Activated T-helper 17 cell treated with anti-CD3 and anti-CD28 coated beads, Interleukin-2, amount 50 U/mL, for 72 hours (primary cell): ENCODE results near the gene PANX2. TPM values are rescaled to one million over a fixed set of nuclear protein-coding genes. Genes with fewer than 3 reads are reported as not detected.
A peak's percentile ranks its signal among the peaks of the same experiment; 100 is the strongest.

Experiments used
- ATAC-seq: fragments of 150-1000 bp; cut with Tn5 transposase; replicated peaks from 2 replicates; pipeline ENCODE4 v1.10.0; 2021; ENCODE audit warnings: mild to moderate bottlenecking, moderate library complexity
- H3K27ac Mint-ChIP-seq: one replicate; pipeline ENCODE4 v1.8.0; 2022; ENCODE audit warnings: mixed read lengths
- H3K27me3 Mint-ChIP-seq: one replicate; pipeline ENCODE4 v1.8.0; 2022; ENCODE audit warnings: mixed read lengths
- H3K36me3 Mint-ChIP-seq: one replicate; pipeline ENCODE4 v1.8.0; 2022; ENCODE audit warnings: low read depth, mild to moderate bottlenecking, mixed read lengths
- H3K4me1 Mint-ChIP-seq: one replicate; pipeline ENCODE4 v1.8.0; 2022; ENCODE audit warnings: mixed read lengths
- H3K4me3 Mint-ChIP-seq: one replicate; pipeline ENCODE4 v1.8.0; 2022; ENCODE audit warnings: mild to moderate bottlenecking, mixed read lengths
- H3K9me3 Mint-ChIP-seq: one replicate; pipeline ENCODE4 v1.8.0; 2022; ENCODE audit warnings: mixed read lengths
- total RNA-seq, 2 donors: library from RNA; stranded (reverse); gene quantifications; one replicate each; pipeline ENCODE4 v1.2.3, GENCODE V29; 2022

The PANX2 gene
- total RNA-seq, 2 donors from 2014 or later: 2.5 to 16.6 TPM

DNA sequence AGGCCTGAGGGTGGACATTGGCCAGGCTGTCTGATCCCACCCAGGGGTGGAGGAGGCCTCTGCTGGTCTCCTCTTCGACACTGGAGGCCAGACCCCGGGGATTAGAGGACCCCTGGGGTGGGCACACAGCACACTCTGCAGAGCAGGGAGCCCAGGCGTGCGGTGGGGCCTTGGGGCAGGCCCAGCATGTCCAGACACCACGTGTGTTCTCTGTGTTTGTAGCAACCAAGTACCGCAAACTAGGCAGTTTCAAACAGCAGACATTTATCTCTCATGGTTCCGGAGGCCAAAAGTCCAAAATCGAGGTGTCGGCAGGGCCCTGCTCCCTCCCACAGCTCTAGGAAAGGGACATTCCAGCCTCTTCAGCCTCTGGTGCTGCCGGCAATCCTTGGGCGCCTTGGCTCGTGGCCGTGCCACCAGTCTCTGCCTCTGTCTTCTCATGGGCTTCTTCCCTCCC, 1.5 kb downstream of the PANX2 start:
- H3K27me3 Mint-ChIP-seq: peaks cover 26% of the 10 kb centered on the region
- H3K27ac Mint-ChIP-seq: no peak overlapping the region
- peak overlapping the region; percentile 64 for H3K4me3 Mint-ChIP-seq

DNA sequence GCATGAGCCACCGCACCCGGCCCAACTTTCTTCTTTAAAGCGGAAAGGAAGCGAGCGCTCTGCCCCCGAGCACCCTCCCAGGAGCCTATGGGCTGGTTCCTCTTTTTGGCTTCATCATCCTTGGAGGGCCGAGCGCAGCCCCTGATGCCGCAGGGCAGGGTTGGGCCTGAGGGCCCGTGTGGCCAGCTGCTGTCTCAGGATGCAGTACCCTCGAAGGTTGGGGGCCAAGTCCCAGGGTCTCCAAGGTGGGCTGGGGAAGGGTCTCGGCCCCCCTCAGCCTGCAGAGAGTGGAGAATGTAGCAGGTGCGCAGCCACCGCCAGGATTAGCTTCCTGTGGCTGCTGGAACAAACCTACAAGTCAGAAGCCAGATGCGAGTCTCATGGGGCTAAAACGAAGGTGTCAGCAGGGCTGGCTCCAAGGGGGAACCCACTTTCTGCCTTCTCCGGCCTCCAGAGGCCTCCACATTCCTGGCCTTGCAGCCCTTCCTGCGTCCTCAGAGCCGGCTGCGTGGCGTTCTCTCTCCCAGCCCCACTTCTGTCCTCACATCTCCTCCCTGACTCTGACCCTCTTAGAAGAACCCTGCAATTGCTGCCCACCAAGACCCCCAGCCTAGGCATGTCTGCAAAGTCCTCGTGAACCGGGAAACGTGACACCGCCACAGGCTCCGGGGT, 2.9 kb downstream of the PANX2 start:
- Mint-ChIP-seq H3K4me3 (no peak overlapping the region), H3K9me3 (no peaks in the 10 kb centered on the region), H3K36me3 (peaks cover 13% of the 10 kb centered on the region)

More for the DNA sequence above, 1.5 kb downstream of the PANX2 start:
- no peaks in the 10 kb centered on the region for H3K9me3 Mint-ChIP-seq
- ATAC-seq: no peak
- peaks cover 7% of the 10 kb centered on the region for H3K4me1 Mint-ChIP-seq
- H3K36me3 Mint-ChIP-seq: peaks cover 13% of the 10 kb centered on the region

DNA sequence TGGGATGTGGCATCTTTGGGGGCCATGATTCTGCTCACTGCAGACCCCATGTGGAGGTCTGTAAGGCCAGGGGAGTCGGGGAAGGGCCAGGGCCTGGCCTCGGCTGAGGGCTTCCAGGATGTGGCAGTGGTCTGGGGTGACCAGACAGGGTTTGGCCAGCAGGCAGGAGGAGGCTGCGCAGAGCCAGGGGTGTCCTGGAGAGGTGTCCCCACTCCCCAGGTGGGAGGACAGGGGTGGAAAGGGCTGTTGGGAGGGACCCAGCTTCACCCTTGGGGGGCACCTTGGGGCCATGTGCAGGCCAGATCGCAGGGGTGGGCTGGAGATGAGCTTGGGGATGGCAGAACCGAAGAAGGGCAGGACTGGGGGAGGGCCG, 3.4 kb downstream of the PANX2 start:
- no peak overlapping the region for H3K4me3 Mint-ChIP-seq
- peaks cover 2% of the 10 kb centered on the region for H3K4me1 Mint-ChIP-seq
- peaks cover 10% of the 10 kb centered on the region for H3K27me3 Mint-ChIP-seq
- no peak for ATAC-seq
- peaks cover 10% of the 10 kb centered on the region for H3K36me3 Mint-ChIP-seq
- H3K27ac Mint-ChIP-seq: no peak overlapping the region
- no peaks in the 10 kb centered on the region for H3K9me3 Mint-ChIP-seq

More for the DNA sequence above, 2.9 kb downstream of the PANX2 start:
- ATAC-seq: no peak
- peaks cover 7% of the 10 kb centered on the region for H3K4me1 Mint-ChIP-seq
- H3K27ac Mint-ChIP-seq: no peak overlapping the region
- H3K27me3 Mint-ChIP-seq: peaks cover 16% of the 10 kb centered on the region

DNA sequence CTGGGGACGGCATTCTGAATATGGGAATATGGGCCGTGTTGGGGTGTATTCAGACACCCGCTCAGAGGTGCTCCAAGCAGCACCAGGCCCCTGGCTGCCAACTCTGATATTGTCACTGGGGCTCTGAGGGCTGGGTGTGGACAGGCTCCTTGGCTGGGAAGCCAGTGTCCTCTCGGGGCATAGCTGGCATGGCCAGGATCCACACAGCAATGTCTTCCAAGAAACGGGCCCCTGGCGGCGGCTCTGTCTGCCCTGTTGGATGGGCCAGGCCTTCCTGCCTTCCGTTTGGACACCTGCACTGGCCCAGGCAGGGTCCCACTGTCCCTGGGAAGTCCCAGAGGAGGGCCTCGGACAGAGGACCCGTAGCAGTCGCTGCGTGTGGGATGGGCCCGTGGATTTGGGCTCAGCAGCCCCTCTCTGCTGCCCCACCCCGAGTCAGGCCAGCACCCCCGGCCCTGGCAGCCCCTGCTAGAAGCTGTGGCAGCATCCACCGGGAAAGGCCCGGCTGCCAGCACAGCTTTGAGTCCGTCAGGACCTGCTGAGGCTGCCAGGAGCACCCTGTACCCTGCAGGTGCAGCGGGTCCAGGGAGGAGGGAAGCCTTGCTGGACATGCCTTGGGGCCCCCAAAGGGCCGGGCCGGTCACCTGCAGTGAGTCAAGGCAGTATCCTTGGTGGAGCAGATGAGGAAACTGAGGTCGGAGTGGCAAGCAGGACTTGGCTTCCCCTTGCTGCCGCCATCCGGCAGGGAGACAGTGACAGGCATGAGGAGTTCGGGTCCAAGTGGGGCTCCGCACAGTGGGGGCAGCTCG, 4.1 kb downstream of the PANX2 start:
- Mint-ChIP-seq H3K27ac (no peak overlapping the region), H3K4me1 (no peaks in the 10 kb centered on the region), H3K36me3 (peaks cover 6% of the 10 kb centered on the region), H3K9me3 (no peaks in the 10 kb centered on the region), H3K27me3 (peaks cover 8% of the 10 kb centered on the region), H3K4me3 (no peak overlapping the region)
- ATAC-seq: no peak

DNA sequence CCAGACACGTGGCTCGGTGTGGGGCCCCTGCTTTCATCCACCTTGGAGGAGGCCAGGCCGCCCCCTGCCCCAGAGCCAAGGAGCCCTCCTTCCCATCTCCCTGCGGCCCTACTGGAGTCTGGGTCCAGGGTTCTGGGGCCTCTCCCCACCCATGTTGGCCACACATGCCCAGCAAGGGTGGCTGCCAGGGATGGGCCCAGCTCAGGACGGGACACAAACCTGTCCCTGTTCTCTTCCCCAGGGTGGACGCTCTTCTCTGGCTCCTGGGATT, 4.6 kb downstream of the PANX2 start:
- H3K27ac Mint-ChIP-seq: no peak overlapping the region
- no peaks in the 10 kb centered on the region for H3K9me3 Mint-ChIP-seq
- H3K36me3 Mint-ChIP-seq: peaks cover 6% of the 10 kb centered on the region
- ATAC-seq: no peak
- peaks cover 11% of the 10 kb centered on the region for H3K27me3 Mint-ChIP-seq
- H3K4me3 Mint-ChIP-seq: no peak overlapping the region
- no peaks in the 10 kb centered on the region for H3K4me1 Mint-ChIP-seq

DNA sequence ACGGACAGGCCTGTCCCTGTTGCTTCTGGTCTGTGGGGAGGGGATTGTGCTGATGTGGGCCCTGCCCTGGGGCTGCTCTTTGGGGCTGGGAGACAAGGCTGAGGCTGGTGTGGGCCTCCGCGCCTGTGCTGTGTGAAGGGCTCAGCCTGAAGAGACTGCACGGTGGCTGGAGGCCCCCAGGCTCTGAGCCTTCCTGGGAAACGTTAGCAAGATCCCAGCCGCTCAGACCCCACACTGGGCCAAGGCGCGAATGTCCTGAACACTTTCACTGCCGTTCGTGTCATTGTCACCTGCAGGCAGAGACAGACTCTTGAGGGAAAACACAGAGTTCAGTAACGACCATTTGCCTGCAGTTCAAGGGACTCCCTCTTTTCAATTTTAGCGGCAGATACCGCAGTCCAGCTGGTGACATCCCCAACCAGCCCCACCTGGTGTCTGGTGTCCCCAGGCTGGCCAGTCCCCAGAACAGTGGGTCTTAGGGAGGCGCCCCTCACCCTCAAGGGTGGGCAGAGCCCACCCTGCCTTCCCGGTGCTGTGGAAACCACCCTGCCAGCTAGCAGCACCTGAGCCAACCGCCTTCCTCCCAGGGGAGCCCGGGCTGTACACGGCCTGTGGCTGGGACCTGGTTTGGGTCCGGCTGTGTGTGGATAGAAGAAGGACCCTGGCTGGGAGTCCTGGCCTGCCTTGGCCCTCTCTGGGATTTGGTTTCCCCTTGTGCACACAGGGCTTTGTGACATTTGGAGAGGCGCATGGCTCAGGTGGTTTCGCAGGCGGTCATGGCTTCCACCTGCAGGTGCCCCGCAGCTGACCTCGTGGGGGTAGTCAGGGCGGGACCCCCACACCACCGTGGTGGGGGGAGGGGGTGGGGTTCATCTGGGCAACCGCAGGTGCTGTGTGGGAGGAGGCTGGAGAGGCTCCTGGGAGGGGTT, 5.7 kb downstream of the PANX2 start:
- no peaks in the 10 kb centered on the region for H3K4me1 Mint-ChIP-seq
- peaks cover 6% of the 10 kb centered on the region for H3K36me3 Mint-ChIP-seq
- H3K27me3 Mint-ChIP-seq: peaks cover 9% of the 10 kb centered on the region
- no peak overlapping the region for H3K27ac Mint-ChIP-seq
- H3K9me3 Mint-ChIP-seq: no peaks in the 10 kb centered on the region
- H3K4me3 Mint-ChIP-seq: no peak overlapping the region
- no peak for ATAC-seq

DNA sequence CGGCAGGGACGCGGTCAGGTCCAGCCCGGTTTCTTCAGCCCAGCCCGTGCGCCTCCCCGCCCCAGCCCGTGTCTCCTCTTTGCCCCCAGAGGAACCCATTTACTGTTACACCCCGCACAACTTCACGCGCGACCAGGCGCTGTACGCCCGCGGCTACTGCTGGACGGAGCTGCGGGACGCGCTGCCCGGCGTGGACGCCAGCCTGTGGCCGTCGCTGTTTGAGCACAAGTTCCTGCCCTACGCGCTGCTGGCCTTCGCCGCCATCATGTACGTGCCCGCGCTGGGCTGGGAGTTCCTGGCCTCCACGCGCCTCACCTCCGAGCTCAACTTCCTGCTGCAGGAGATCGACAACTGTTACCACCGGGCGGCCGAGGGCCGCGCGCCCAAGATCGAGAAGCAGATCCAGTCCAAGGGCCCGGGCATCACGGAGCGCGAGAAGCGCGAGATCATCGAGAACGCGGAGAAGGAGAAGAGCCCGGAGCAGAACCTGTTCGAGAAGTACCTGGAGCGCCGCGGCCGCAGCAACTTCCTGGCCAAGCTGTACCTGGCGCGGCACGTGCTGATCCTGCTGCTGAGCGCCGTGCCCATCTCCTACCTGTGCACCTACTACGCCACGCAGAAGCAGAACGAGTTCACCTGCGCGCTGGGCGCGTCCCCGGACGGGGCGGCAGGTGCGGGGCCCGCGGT, 6.5 kb downstream of the PANX2 start:
- H3K4me1 Mint-ChIP-seq: no peaks in the 10 kb centered on the region
- peaks cover 6% of the 10 kb centered on the region for H3K36me3 Mint-ChIP-seq
- H3K9me3 Mint-ChIP-seq: no peaks in the 10 kb centered on the region
- no peak for ATAC-seq
- peaks cover 8% of the 10 kb centered on the region for H3K27me3 Mint-ChIP-seq
- no peak overlapping the region for H3K4me3 Mint-ChIP-seq
- H3K27ac Mint-ChIP-seq: no peak overlapping the region

DNA sequence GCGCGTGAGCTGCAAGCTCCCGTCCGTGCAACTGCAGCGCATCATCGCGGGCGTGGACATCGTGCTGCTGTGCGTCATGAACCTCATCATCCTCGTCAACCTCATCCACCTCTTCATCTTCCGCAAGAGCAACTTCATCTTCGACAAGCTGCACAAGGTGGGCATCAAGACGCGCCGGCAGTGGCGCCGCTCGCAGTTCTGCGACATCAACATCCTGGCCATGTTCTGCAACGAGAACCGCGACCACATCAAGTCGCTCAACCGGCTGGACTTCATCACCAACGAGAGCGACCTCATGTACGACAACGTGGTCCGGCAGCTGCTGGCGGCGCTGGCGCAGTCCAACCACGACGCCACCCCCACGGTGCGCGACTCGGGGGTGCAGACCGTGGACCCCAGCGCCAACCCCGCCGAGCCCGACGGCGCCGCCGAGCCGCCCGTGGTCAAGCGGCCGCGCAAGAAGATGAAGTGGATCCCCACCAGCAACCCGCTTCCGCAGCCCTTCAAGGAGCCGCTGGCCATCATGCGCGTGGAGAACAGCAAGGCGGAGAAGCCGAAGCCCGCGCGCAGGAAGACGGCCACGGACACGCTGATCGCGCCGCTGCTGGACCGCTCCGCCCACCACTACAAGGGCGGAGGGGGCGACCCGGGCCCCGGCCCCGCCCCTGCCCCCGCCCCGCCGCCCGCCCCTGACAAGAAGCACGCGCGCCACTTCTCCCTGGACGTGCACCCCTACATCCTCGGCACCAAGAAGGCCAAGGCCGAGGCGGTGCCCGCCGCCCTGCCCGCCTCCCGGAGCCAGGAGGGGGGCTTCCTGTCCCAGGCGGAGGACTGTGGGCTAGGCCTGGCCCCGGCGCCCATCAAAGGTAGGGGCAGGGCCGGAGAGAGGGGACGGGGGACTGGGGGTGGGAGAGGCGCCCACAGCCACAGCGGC, 7.3 kb downstream of the PANX2 start:
- no peak overlapping the region for H3K27ac Mint-ChIP-seq
- no peak for ATAC-seq
- no peaks in the 10 kb centered on the region for H3K9me3 Mint-ChIP-seq
- peaks cover 5% of the 10 kb centered on the region for H3K27me3 Mint-ChIP-seq
- no peaks in the 10 kb centered on the region for H3K36me3 Mint-ChIP-seq
- H3K4me3 Mint-ChIP-seq: no peak overlapping the region
- no peaks in the 10 kb centered on the region for H3K4me1 Mint-ChIP-seq

DNA sequence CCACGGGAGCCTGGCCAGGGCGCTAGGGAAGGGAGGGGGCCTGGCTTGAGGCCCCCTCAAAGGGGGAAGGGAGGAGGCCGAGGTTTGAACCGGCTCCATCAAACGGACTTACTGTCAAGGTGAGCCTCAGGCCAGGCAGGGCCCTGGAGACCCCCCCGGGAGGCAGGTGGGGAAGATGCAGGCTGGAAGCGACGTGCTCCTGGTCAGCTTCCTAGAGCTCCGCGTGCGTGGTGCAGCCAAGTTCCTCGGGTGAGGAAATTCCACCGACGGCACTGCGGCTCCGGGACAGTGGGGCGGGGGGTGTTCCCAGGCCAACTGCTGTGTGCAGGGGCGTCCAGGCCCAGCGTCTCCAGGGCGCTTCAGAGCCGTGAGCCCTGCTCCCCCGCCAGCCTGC, 7.9 kb downstream of the PANX2 start:
- Mint-ChIP-seq H3K9me3 (no peaks in the 10 kb centered on the region), H3K36me3 (no peaks in the 10 kb centered on the region), H3K27ac (no peak overlapping the region), H3K4me3 (no peak overlapping the region), H3K27me3 (peaks cover 5% of the 10 kb centered on the region), H3K4me1 (no peaks in the 10 kb centered on the region)
- no peak for ATAC-seq

DNA sequence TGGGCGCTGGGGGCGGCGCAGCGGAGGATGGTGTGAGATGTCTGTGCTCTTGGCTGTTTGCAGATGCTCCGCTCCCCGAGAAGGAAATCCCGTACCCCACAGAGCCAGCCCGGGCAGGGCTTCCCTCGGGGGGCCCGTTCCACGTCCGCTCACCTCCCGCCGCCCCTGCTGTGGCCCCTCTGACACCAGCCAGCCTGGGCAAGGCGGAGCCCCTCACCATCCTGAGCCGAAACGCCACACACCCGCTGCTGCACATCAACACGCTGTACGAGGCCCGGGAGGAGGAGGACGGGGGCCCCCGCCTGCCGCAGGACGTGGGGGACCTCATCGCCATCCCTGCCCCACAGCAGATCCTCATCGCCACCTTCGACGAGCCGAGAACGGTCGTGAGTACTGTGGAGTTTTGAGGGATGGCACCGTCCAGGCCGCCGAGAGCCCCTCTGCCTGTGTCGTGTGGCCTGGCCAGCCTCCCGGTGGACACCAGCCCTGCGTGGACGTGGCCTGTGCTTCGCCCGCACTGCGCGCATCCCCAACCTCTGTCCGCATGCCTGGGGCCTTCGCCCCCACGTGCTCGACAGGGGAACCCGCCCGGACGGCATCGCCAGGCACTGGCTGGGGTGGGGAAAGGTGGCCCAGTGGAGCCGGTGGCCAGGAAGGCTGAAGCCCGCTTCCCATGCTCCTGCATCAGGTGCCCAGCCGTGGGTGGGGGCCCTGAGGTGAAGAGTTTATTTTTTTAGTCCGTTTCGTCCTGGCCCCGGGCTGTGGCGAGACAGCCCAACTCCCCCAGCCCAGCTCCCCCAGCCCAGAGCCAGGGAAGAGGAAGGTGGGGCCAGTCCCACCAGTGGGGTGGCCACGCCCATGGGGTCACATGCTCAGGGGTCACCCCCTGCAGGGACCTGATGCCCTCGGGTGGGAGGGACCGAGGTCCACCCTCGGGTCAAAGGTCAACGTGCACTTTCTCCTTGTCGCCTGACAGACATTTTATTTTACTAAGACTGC, 8.6 kb downstream of the PANX2 start:
- no peaks in the 10 kb centered on the region for H3K36me3 Mint-ChIP-seq
- H3K4me1 Mint-ChIP-seq: no peaks in the 10 kb centered on the region
- H3K9me3 Mint-ChIP-seq: no peaks in the 10 kb centered on the region
- no peak overlapping the region for H3K27ac Mint-ChIP-seq
- no peak overlapping the region for H3K4me3 Mint-ChIP-seq
- no peak for ATAC-seq
- H3K27me3 Mint-ChIP-seq: peaks cover 5% of the 10 kb centered on the region

DNA sequence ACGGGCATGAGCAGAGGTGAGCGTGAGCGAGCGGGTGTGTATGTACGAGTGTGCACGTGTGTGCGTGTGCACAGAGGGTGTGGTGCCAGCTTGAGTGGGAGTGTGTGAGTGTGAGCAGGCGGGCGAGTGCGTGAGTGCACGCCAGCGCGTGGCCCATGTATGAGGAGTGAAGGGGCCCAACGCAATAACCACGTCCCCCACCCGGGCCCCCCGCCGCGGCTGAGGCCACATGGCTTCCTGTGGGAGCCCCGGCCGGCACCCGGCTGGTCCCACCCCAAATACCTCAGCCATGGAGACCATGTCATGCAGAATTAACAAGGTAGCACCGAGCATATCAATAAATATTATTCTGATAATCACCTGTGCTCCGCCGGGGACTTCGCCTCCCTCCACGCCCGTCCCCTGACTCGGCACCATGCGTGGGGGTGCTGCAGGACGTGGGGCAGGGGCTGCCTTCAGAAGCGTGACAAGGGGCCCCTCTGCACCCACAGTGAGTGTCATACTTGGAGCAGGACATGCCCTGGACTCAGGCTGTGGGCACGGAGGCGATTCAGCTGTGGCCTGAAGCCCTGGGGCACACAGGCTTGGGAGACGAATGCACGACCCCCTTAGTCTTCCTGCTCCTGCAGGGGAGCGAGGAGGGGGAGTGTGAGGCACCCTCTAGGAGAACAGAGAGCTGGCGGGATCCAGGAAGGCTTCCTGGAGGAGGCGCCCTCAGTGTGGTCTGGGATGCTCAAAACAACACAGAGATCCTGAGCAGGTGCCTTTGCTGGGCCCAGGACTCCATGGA, 9.6 kb downstream of the PANX2 start:
- ATAC-seq: no peak
- H3K27ac Mint-ChIP-seq: no peak overlapping the region
- no peaks in the 10 kb centered on the region for H3K9me3 Mint-ChIP-seq
- H3K27me3 Mint-ChIP-seq: peaks cover 5% of the 10 kb centered on the region
- no peaks in the 10 kb centered on the region for H3K36me3 Mint-ChIP-seq
- no peak overlapping the region for H3K4me3 Mint-ChIP-seq
- H3K4me1 Mint-ChIP-seq: no peaks in the 10 kb centered on the region
